ENCODE results near the gene SPACA9.

The SPACA9 gene

GRCh38 chr9:132878695-132879456, at the start of gene SPACA9:
TSS of gene SPACA9 (plus strand) at chr9:132878898. CDS start at chr9:132883948, 5,050 bp downstream.
- DNase-seq (ENCODE audit: low read depth), result no peak

- no peak for DNase-seq (ENCODE audit: low read depth)
These were observed 46.4 kb upstream of the SPACA9 start for GRCh38 chr9:132832171-132832881.

DNA sequence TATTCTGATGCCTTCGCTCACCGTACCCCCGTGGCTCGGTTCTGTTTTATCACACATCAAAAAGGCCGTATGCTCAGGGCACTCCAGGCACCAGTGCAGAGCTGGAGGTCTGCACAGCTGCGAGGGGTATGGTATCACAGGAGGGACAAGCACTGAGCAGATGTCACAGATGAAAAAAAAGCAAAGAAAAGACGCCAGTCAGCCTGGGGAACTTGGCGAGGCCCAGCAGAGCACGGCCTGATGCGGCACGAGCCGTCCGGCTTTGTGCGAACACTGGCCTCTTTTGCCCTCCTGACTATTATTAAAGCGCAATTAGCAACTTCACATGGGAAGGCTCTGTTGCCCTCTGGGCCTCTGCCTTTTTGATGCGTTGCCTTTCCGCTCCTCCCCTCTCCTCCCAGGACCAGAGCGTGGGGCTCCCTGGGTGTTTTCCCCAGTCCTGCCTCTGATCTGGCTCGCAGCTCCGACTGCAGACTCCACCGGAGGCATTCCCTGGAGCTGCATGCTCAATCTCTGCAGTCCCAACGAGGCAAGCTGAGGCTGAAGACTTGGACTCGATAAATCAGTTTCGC, 45.1 kb upstream of the SPACA9 start:
- no peak for DNase-seq (ENCODE audit: low read depth)

GRCh38 chr9:132834343-132834742, 44.4 kb upstream of the SPACA9 start:
- DNase-seq (ENCODE audit: low read depth), result no peak

GRCh38 chr9:132837501-132838286, 41.0 kb upstream of the SPACA9 start:
- no peak for DNase-seq (ENCODE audit: low read depth)

- no peak for DNase-seq (ENCODE audit: low read depth)
These were observed 40.4 kb upstream of the SPACA9 start for GRCh38 chr9:132838291-132838690.

DNA sequence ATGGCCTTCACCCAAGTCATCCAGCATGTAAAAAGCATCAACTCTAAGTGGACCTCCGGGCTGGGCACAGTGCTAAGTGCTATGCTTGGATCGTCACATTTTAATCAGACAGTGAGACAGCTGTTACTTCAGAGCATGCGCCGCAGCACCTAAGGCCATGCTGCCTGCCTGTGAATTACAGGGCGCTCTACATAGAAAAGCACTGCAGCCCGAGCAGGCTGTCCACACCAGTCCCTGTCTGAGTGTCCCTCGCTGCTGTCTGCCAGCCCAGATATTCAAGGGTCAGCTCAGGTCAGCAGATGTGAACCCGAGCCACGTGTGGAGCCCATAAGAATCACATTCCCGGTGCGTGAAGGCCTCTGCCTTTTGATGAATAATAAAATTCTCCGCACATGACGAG, 37.7 kb upstream of the SPACA9 start:
- DNase-seq (ENCODE audit: low read depth), result no peak

GRCh38 chr9:132842124-132843044, 36.3 kb upstream of the SPACA9 start:
- no peak for DNase-seq (ENCODE audit: low read depth)

DNA sequence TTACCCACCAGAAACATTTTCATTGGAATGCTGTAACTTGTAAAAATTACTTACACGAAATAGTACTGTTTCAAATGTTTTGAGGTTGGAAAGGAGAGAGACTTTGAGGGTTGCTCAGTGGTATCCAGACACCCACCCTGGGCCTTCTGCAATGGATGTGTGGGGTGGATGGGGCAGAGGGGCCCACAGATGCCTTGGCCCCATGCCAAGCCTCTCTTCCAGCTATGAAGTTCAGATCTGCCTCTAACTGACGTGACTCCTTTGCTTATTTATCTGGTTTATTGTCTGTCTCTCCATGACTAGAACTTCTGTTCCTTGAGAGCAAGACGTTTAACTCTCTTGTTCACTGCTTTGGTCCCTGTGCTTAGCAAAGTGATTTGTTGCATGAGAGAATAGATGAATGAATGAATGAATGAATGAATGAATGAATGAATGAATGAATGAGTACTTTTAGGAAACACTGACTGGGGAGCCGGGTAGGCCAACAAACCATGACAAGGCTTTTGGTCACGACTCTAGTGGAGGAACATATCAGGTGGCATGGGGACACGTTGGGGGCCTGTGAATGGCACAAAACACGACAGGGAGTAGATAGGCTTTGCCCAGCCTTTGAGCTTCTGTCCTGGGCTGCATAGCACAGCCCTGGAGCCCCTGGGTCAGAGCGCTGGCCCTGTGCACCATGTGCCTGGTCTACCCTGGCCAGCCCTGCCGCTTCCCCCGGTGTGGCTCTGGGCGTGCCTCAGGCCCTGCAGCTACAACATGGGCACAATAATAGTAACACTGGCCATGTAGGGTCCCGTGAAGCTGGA, 32.4 kb upstream of the SPACA9 start:
- DNase-seq (ENCODE audit: low read depth), result no peak

GRCh38 chr9:132846918-132847515, 31.7 kb upstream of the SPACA9 start:
- DNase-seq (ENCODE audit: low read depth), result no peak

DNA sequence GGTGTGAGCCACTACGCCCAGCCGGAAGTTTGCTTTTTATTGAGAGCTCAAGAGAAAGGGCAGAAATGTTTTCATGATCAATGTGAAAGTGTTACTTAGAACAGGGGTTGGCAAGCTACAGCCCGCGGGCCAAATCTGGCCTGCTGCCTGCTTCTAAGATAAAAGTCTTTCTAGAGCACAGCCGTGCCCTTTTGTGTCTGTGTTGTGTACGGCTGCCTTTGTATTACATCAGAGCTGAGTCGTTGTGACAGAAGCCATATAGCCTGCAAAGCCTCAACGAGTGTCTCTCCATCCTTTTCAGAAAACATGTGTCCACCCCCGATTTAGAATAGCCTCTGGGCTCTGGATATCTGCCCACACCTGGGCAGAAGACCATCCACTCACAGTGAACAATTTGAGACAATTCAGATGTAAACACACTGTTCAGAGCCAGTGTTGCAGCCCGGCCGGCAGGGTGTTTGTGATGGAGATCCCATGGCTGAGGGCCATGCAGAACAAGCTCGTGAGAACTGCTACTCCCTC, 29.5 kb upstream of the SPACA9 start:
- no peak for DNase-seq (ENCODE audit: low read depth)

DNA sequence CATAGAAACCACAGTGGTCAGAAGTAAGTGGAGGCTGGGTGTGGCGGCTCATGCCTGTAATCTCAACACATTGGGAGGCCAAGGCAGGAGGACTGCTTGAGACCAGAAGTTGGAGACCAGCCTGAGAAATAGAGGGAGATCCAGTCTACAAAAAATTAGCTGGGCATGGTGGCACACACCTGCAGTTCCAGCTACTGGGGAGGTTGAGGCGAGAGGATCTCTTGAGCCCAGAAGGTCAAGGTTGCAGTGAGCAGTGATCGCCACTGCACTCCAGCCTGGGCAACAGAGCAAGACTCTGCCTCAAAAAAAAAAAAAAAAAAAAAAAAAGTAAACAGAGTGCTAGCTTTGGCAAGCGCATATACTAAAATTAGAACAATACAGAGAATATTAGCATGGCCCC, 25.2 kb upstream of the SPACA9 start:
- DNase-seq (ENCODE audit: low read depth), result no peak

DNA sequence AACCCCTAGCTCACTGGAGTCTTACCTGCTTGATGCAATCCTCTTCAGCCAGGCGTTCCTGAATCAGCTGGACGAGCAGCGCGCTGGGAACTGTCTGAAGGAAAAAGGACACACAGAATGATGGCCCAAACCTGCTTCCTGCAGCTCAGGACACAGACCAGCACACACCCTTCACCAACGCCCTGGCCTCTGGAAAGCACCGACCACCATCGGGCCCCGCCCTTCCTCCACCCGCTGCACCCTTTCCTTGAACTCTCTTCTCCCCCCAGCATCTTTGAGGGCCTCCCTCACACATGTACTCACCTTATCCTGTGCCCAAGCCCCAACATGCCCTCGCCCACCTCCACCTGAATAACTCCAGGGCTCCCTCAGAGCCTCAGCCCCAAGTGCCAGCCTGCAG, 23.9 kb upstream of the SPACA9 start:
- DNase-seq (ENCODE audit: low read depth), result no peak

DNA sequence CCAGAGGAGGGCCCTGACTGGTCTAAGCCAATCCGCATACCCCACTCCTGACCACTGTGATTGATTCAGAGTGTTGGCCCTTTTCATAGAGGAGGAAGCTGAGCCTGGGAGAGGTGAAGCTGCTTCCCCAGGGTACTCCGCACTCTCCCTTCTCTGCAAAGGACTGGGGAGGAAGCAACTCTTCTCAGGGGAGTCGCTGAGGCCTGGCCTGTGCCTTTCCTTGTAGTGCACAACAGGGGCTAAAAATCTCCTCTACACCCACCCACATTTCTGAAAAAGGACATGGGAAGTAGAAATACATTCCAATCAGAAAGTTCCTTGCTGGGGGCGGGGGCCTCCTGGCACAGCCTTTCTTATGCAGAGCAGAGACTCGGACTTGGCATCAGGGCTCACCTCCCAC, 22.8 kb upstream of the SPACA9 start:
- no peak for DNase-seq (ENCODE audit: low read depth)

DNA sequence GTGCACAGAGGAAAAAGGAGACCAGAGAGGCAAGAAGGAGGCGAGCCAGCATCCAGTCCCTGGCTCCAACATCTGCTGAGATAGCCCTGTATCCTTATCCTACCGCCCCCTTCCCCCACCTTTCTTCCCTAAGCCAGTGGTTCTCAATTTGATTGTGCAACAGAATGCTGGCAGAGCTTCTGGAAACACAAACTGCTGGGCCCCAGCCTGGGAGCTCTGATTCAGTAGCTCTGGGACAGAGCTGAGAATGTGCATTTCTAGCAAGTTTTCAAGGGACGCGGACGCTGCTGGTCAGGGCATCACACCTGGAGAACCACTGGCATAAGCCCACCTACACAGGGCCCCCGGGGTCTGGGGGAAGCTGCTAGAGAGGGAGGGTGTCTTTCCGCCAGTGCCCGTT, 21.7 kb upstream of the SPACA9 start:
- no peak for DNase-seq (ENCODE audit: low read depth)

- DNase-seq (ENCODE audit: low read depth), result no peak
These were observed 20.9 kb upstream of the SPACA9 start for GRCh38 chr9:132857616-132858342.

- DNase-seq (ENCODE audit: low read depth), result no peak
These were observed 19.9 kb upstream of the SPACA9 start for GRCh38 chr9:132858751-132859150.

DNA sequence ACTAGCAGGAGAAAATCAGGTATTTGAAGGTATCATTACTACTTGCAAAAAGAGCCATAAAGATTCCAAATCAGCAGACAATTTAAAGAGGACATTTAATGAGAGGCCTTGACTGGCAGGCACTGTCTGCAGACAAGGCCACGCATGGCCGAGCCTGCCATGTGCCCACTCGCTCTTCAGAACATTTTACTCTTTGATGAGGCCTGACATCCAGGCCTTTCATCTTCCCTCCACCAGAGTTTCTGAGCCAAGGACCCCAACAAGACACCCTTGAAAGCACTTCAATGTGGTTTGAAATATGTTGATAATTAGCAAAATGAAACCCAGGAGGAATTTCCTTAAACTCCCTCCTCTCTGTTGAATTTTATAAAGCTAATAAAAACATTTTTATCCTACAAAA, 17.0 kb upstream of the SPACA9 start:
- DNase-seq (ENCODE audit: low read depth), result no peak

DNA sequence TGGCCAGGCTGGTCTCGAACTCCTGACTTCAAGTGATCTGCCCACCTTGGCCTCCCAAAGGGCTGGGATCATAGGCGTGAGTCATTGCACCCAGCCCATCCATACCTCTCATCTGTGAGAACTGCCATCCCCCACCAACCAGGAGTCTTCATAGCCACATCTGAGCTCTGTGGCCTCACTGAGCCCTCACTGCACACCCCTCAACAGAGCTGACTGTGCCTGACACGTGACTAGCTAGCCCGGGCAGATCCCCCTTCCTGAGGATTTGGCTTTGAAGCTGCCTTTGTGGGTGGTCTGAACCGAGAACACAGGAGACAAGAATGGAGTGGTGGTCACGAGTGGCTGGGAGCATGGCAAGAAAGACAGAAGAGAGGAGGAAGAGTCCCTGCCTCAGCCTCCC, 16.2 kb upstream of the SPACA9 start:
- DNase-seq (ENCODE audit: low read depth), result no peak

Data from non-pigmented ciliary epithelial cell (primary cell).